ENCODE results near the gene MRPL21. TPM values are rescaled to one million over a fixed set of nuclear protein-coding genes. Genes with fewer than 3 reads are reported as not detected.
"Not testable (repeated sequence)": the region's sequence is repeated elsewhere in the genome, so short reads cannot be mapped to it uniquely, and the experiment has no call there.

The MRPL21 gene
- total RNA-seq, 2 donors from 2014 or later: 56.4 to 74.0 TPM

DNA sequence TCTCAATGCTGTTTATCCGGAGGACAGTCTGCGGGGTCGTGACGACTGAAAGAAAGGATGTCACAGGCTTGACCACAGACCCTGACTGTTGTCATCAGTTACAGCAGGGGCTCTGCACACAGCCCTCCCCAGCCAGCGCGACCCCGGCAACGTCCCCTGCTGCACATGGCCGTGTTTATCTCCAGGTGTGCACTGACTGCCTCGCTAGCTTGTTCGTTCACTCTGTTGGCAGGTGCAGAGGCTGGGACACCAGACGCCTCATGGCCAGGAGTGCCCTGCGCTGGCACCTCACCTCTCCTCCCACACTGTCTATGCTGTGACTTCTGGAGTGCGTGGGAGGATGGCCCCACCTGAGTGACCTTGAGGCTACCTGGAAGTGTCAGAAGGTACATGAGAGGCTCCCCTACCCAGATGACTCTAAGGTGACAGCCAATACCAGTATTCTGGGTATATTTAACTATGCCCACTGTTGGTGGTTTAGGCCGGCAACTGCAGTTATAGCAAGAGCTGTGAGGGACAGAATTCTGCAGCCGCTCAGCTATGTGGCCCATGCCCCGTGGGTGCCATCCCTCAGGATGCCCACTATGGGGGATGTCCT is 12.2 kb downstream of the MRPL21 start:
- Mint-ChIP-seq H3K27ac (no peak overlapping the region), H3K9me3 (no peaks in the 10 kb centered on the region), H3K4me3 (no peak overlapping the region), H3K36me3 (ENCODE audit: insufficient read depth in 2 of 2) (peaks cover 6 to 8% of the 10 kb centered on the region in 2 donors), H3K4me1 (ENCODE audit: low read depth) (no peaks in the 10 kb centered on the region), H3K27me3 (ENCODE audit: low read depth) (no peaks in the 10 kb centered on the region)
- no peak for ATAC-seq (replicated peaks in 1 of 2)
- no peak for DNase-seq

GRCh38 chr11:68890490-68891231 is 13.0 kb downstream of the MRPL21 start:
- H3K9me3 Mint-ChIP-seq: no peaks in the 10 kb centered on the region
- H3K27me3 Mint-ChIP-seq (ENCODE audit: low read depth): no peaks in the 10 kb centered on the region
- no peak for ATAC-seq (replicated peaks in 1 of 2)
- no peak overlapping the region for H3K27ac Mint-ChIP-seq
- H3K36me3 Mint-ChIP-seq (ENCODE audit: insufficient read depth in 2 of 2): peaks cover 6% of the 10 kb centered on the region in 2 donors
- H3K4me1 Mint-ChIP-seq (ENCODE audit: low read depth): no peaks in the 10 kb centered on the region
- no peak overlapping the region for H3K4me3 Mint-ChIP-seq
- no peak for DNase-seq

GRCh38 chr11:68889948-68890446 is 13.6 kb downstream of the MRPL21 start:
- no peaks in the 10 kb centered on the region for H3K4me1 Mint-ChIP-seq (ENCODE audit: low read depth)
- H3K9me3 Mint-ChIP-seq: no peaks in the 10 kb centered on the region
- no peaks in the 10 kb centered on the region for H3K27me3 Mint-ChIP-seq (ENCODE audit: low read depth)
- peaks cover 6% of the 10 kb centered on the region in 2 donors for H3K36me3 Mint-ChIP-seq (ENCODE audit: insufficient read depth in 2 of 2)
- H3K27ac Mint-ChIP-seq: no peak overlapping the region
- ATAC-seq (replicated peaks in 1 of 2): no peak
- H3K4me3 Mint-ChIP-seq: no peak overlapping the region
- DNase-seq: no peak

GRCh38 chr11:68884827-68885226 is 18.8 kb downstream of the MRPL21 start:
- H3K27ac Mint-ChIP-seq; ATAC-seq (replicated peaks in 1 of 2); DNase-seq; H3K9me3 Mint-ChIP-seq; H3K36me3 Mint-ChIP-seq (ENCODE audit: insufficient read depth in 2 of 2); H3K4me3 Mint-ChIP-seq; H3K4me1 Mint-ChIP-seq (ENCODE audit: low read depth); H3K27me3 Mint-ChIP-seq (ENCODE audit: low read depth): not testable (repeated sequence)

GRCh38 chr11:68882391-68882790 is 21.2 kb downstream of the MRPL21 start:
- peaks cover 1% of the 10 kb centered on the region in 2 donors for H3K36me3 Mint-ChIP-seq (ENCODE audit: insufficient read depth in 2 of 2)
- H3K4me1 Mint-ChIP-seq (ENCODE audit: low read depth): peaks cover 5% of the 10 kb centered on the region
- DNase-seq (no peak), ATAC-seq (replicated peaks in 1 of 2) (no peak)
- H3K27me3 Mint-ChIP-seq (ENCODE audit: low read depth): no peaks in the 10 kb centered on the region
- H3K9me3 Mint-ChIP-seq: no peaks in the 10 kb centered on the region
- no peak overlapping the region for H3K4me3 Mint-ChIP-seq
- no peak overlapping the region for H3K27ac Mint-ChIP-seq

DNA sequence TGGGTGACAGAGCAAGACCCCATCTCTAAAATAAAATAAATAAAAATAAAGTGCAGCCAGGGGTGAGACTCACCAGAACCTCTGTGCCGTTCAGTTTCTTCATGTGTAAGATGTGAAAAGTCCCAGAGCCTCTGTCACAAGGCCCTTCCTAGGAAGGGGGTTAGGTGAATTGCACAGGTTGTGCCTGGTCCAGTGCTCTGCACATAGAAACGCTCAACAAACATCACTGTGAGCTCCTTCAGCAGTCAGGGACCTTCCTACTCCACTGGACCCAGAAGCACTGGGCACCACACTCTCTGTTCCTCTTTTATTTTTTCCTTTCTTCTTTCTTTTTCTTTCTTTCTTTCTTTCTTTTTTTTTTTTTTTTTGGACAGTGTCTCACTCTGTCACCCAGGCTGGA is 22.3 kb downstream of the MRPL21 start:
- DNase-seq: no peak
- Mint-ChIP-seq H3K9me3 (no peaks in the 10 kb centered on the region), H3K27me3 (ENCODE audit: low read depth) (no peaks in the 10 kb centered on the region), H3K4me3 (no peak overlapping the region), H3K4me1 (ENCODE audit: low read depth) (peaks cover 5% of the 10 kb centered on the region), H3K36me3 (ENCODE audit: insufficient read depth in 2 of 2) (no peaks in the 10 kb centered on the region), H3K27ac (no peak overlapping the region)
- no peak for ATAC-seq (replicated peaks in 1 of 2)

DNA sequence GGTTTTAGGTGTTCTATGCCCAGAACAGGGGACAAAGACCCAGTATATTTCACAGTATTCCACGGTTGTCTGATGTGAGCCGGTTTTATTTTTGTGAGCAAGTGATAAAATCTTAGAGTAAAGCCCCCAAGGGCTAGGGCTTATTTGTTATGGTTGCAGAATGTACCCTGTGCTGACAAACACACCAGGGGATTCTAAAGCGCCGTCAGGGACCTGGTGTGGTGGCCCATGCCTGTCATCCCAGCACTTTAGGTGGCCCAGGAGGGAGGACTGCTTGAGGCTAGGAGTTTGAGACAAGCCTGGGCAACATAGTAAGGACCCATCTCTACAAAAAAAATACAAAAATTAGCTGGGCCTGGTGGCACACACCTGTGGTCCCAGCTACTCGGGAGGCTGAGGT is 22.8 kb downstream of the MRPL21 start:
- peaks cover 5% of the 10 kb centered on the region for H3K4me1 Mint-ChIP-seq (ENCODE audit: low read depth)
- no peaks in the 10 kb centered on the region for H3K27me3 Mint-ChIP-seq (ENCODE audit: low read depth)
- DNase-seq (no peak), ATAC-seq (replicated peaks in 1 of 2) (no peak)
- H3K9me3 Mint-ChIP-seq: no peaks in the 10 kb centered on the region
- H3K4me3 Mint-ChIP-seq: no peak overlapping the region
- H3K36me3 Mint-ChIP-seq (ENCODE audit: insufficient read depth in 2 of 2): no peaks in the 10 kb centered on the region
- no peak overlapping the region for H3K27ac Mint-ChIP-seq

DNA sequence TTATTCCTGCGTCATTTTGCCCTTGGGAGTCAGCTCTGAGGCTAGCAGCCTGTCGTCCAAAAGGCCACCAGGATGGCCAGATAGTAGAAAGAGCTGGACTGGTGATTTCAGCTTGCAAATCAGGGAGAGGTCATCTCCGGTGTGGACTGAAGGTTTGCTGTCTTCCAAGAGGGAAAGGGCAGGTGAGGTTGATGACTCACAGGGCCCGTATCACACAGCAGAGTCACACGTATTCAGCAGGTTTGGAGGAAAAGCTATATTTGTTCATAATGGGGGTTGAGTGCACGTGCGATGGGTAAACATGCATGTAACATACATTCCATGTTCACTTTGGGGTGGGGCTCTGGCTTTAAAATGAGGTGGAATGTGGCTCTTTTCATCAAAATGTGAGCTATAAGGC is 25.6 kb downstream of the MRPL21 start:
- Mint-ChIP-seq H3K36me3 (ENCODE audit: insufficient read depth in 2 of 2) (no peaks in the 10 kb centered on the region), H3K4me1 (ENCODE audit: low read depth) (peaks cover 5% of the 10 kb centered on the region), H3K27ac (no peak overlapping the region), H3K4me3 (no peak overlapping the region), H3K9me3 (no peaks in the 10 kb centered on the region), H3K27me3 (ENCODE audit: low read depth) (no peaks in the 10 kb centered on the region)
- no peak for DNase-seq
- no peak for ATAC-seq (replicated peaks in 1 of 2)

DNA sequence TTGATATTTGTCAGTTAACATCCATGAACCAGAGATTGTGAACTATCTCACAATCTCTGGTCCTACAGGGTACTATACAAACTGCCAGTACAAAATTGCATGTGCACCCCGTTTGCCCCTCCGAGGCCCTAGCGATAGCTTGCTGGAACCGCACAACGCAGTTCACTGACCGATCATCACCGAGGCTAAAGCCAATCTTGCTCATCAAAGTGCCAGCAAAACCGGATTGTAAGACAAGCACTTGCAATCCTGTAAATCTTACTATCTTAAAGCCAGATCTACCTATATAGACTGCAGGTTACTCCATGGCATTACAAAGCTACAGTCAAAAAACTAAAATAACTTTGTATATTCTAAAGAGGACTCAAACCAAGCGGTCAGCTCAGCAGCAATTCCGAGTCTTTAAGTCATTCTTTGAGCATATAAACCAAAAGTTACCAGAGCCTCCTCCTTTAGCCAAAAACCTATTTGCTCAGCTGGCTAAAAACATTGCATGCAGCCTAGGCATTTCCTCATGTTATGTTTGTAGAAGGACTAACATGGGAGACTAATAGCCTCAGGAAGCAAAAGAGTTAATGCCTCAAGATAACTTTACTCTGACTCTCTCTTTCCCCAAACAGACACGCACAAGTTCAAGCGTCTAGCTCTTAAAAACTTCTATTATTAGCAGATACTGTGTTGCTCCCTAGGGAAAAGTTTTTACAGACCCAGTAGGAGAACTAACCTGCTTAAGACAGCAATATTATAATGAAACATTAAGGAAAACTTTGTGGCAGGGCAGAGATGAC is 31.2 kb downstream of the MRPL21 start:
- no peak for DNase-seq
- H3K27ac Mint-ChIP-seq: no peak overlapping the region
- no peak overlapping the region for H3K4me3 Mint-ChIP-seq
- peaks cover 27% of the 10 kb centered on the region for H3K27me3 Mint-ChIP-seq (ENCODE audit: low read depth)
- ATAC-seq (replicated peaks in 1 of 2): no peak
- no peaks in the 10 kb centered on the region for H3K36me3 Mint-ChIP-seq (ENCODE audit: insufficient read depth in 2 of 2)
- H3K4me1 Mint-ChIP-seq (ENCODE audit: low read depth): peaks cover 13% of the 10 kb centered on the region
- no peaks in the 10 kb centered on the region for H3K9me3 Mint-ChIP-seq

DNA sequence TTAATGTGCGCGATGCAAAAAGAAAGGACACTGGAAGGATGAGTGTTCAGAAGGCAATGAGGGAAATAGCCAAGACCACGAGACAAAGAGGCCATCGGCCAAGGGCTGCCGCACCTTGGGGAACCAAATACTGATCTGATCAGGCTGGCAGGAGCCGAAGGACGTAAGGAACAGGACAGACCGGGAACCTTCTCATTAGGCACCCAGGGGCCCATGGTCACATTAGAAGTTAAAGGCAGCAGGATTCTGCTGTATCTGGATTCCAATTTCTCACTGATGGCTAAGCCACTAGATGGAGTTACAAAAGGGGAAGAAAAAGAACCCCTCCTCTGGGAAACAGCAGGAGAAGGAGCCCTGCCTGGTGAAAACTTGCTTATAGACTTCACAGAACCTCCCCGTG is 33.2 kb downstream of the MRPL21 start:
- peaks cover 13% of the 10 kb centered on the region for H3K4me1 Mint-ChIP-seq (ENCODE audit: low read depth)
- peaks cover 27% of the 10 kb centered on the region for H3K27me3 Mint-ChIP-seq (ENCODE audit: low read depth)
- no peaks in the 10 kb centered on the region for H3K36me3 Mint-ChIP-seq (ENCODE audit: insufficient read depth in 2 of 2)
- ATAC-seq (replicated peaks in 1 of 2) (no peak), DNase-seq (no peak)
- H3K27ac Mint-ChIP-seq: no peak overlapping the region
- H3K4me3 Mint-ChIP-seq: peak overlapping the region; percentile 73 to 96
- H3K9me3 Mint-ChIP-seq: no peaks in the 10 kb centered on the region

DNA sequence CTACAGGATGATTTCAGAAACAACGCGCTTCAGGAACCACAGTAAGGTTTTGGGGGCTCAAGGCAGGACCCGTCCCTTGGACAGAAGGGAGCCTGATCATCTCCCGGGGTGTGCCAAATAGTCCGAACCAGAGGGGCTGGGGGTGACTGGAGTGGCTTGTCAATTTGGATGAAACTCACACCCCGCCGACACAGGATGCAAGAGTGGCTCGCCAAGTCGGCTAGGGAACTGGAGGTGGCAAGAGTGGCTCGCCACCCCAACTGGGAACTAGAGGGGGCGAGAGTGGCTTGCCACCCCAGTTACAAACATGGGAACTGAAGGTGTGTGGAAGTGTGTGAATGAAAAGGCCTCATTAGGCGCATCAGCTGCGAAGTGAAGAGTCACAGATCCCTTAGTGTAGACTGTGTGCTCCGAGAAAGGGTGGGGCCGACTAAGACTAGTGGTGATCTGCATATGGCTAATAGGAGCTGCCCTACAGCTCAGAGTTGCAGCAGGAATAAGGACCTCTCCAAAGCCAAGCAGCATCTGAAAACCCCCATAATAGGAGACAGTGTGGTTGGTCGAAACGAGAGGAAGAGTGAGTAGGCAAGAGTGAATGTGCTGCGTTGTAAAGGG is 35.3 kb downstream of the MRPL21 start:
- H3K27ac Mint-ChIP-seq: no peak overlapping the region
- peaks cover 0 to 2% of the 10 kb centered on the region in 2 donors for H3K36me3 Mint-ChIP-seq (ENCODE audit: insufficient read depth in 2 of 2)
- peaks cover 27% of the 10 kb centered on the region for H3K27me3 Mint-ChIP-seq (ENCODE audit: low read depth)
- no peak for DNase-seq
- H3K9me3 Mint-ChIP-seq: no peaks in the 10 kb centered on the region
- peaks cover 13% of the 10 kb centered on the region for H3K4me1 Mint-ChIP-seq (ENCODE audit: low read depth)
- H3K4me3 Mint-ChIP-seq: no peak overlapping the region
- ATAC-seq (replicated peaks in 1 of 2): no peak

DNA sequence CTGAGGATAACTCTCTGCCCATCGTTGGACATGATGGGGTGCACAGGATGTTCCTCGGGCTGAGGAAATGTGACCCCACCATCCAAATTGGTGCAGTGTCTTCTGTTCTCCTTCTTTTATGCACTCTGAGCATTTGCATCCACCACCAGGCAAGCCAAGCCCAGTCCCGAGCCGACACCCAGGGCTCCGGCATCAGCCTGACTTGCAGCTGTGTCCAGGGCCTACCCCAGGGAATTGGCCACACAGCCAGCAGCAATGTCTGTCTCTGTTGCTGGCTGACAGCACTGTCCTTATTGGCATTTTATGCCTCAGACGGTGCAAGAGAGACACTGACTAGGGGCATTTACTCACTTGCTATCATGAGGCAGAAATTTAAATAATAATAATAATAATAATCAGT is 36.6 kb downstream of the MRPL21 start:
- Mint-ChIP-seq H3K36me3 (ENCODE audit: insufficient read depth in 2 of 2) (peaks cover 0 to 2% of the 10 kb centered on the region in 2 donors), H3K27ac (no peak overlapping the region), H3K27me3 (ENCODE audit: low read depth) (peaks cover 27% of the 10 kb centered on the region), H3K4me1 (ENCODE audit: low read depth) (peaks cover 13% of the 10 kb centered on the region), H3K9me3 (no peaks in the 10 kb centered on the region), H3K4me3 (no peak overlapping the region)
- DNase-seq (no peak), ATAC-seq (replicated peaks in 1 of 2) (no peak)

- Mint-ChIP-seq H3K27ac (no peak overlapping the region), H3K27me3 (ENCODE audit: low read depth) (peaks cover 20% of the 10 kb centered on the region), H3K4me1 (ENCODE audit: low read depth) (peaks cover 10% of the 10 kb centered on the region), H3K4me3 (no peak overlapping the region), H3K9me3 (no peaks in the 10 kb centered on the region), H3K36me3 (ENCODE audit: insufficient read depth in 2 of 2) (peaks cover 0 to 2% of the 10 kb centered on the region in 2 donors)
- DNase-seq: no peak
- ATAC-seq (replicated peaks in 1 of 2): no peak
Measured at GRCh38 chr11:68865241-68865640, 38.4 kb downstream of the MRPL21 start.
